HG03025 (cell line): ENCODE measurements around the gene CDC42BPG.

Source experiments
- ATAC-seq: cut with Tn5 transposase; IDR thresholded peaks from one replicate; pipeline ENCODE4 v1.9.1; 2021; ENCODE audit warnings: mild to moderate bottlenecking, moderate library complexity; ENCODE audit not compliant: unreplicated experiment, low FRiP score

The CDC42BPG gene

DNA sequence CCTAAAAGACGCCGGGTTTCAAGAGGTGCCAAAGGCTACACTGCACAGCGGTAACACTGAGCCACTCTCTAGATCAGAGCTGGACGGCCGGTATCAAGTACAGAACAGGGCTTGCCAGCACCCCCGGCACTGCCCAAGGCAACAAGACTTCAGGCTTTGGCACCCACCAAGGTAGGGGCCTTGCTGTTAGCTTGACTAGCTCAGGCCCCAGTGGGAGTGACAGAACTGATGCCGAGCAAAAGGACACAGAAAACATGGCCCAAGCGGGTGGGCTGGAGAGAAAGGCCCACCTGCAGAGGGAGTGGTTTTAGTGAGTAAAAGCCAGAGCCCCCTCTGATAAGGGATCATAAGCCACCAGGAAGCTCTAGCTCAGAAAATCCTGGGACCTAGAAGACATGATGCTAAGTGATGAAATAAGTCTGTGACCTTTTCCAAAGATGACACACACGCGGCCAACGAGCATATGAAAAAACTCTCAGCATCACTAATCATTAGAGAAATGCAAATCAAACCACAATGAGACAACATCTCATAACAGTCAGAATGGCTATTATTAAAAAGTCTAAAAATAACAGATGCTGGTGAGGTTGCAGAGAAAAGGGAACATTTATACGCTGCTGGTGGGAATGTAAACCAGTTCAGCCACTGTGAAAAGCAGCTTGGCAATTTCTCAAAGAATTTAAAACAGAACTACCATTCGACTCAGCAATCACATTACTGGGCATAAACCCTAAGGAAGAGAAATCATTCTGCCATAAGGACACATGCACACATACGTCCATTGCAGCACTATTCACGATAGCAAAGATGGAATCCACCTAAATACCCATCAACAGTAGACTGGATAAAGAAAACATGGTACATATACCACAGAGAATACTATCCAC lies 21.1 kb upstream of the CDC42BPG start:
- no peak for ATAC-seq

DNA sequence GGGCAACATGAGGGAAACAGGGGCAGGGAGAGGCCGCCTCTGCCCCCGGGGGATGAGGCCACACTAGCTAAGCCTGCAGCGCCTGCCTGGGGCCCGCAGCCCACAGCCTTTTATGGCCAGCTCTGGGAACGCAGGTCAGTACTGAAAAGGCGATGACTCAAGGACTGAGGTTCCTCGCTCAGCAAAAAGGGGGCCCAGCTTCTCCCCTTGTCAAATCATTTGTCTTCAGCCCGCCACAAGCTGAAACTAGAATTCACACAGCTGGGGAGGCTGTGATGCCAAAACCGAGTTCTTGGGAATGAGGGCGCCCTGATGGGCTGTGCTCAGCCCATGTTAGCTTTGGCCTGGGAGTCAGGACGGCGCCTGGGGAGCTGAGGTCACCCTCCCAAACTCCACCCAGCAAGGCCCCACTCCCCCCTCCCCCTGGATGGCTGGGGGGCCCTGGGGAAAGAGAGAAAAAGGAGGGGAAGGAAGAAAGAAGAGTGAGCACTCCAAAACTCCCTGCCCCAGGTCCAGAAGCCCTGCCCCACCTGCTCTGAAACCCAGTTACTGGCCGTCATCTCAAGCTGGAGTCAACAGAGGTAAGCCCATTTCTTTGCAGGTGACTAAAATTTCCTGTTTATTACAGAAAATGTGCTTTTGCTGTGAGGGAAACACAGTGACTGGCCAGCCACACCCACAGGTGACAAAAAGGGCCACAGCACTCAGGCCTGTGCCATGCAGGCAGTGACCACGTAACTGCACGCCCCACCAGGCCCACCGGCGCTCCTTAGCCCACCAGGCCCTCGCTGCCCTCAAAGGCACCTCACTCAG lies 20.2 kb upstream of the CDC42BPG start:
- ATAC-seq, result no peak

DNA sequence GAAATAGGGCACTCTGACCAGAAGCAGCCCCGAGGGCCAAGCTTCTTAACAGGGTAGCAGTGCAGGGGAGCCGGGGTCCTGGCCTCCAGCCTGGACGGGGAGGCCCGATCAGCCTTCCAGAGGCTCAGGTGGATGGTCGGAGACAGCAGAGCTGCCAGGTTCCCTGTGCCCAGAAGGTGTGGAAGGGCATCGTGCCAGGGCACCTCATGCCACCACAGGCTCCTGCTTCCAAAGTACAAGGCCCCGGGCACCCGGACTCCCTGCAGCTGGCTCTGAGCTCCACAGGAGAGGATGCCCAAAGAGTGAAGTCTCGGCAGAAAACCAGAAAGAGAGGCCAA lies 19.7 kb upstream of the CDC42BPG start:
- ATAC-seq, result no peak

DNA sequence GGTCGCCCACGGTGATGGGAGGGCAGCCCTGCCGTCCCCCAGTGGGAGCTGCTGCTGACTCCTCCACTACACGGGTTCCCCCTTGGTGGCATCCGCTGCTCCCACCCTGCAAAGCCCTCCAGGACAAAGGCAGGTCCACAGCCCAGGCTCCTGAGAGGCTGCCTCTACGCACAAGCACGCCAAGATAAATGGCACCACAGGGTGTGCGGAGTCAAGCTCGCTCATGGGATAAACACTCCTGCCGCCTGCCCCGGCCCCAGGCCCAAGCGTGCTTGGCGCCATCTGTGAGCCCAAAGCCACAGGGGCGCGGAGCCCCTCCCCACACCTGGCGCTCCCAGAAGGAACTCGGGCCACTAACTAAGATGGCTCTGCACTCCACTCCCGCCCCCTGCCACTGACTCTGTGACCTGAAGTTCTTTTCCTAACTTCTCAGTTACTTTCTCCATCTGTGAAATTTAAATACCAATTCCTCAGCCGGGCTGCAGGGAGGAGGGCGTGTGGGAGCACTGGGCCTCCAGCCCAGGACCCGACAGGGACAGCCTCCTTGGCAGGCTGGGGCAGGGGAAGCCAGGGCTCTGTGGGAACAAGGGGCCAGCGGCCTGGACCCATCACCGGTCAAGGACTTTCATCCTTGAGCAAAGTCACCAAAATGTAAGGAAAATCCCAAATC lies 19.1 kb upstream of the CDC42BPG start:
- no peak for ATAC-seq

DNA sequence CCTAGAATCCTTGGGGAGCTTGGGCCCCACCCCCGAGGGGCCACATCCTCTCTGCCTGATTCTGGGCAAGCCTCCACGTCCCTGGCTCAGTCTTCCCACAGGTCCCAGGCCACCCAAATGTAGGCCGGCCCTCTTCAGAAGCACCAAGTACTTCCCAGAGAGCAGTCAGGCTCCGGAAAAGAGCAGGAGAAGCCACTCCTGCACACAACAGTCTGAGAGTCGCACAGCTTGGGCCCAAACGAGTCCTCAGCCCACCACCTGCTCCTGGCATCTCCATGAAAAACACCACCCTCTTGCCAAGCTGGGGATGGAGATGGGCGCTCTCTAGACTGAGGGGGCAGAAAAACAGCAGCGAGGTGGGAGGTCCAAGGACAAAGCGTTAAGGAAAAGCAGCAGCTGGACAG lies 18.5 kb upstream of the CDC42BPG start:
- no peak for ATAC-seq

DNA sequence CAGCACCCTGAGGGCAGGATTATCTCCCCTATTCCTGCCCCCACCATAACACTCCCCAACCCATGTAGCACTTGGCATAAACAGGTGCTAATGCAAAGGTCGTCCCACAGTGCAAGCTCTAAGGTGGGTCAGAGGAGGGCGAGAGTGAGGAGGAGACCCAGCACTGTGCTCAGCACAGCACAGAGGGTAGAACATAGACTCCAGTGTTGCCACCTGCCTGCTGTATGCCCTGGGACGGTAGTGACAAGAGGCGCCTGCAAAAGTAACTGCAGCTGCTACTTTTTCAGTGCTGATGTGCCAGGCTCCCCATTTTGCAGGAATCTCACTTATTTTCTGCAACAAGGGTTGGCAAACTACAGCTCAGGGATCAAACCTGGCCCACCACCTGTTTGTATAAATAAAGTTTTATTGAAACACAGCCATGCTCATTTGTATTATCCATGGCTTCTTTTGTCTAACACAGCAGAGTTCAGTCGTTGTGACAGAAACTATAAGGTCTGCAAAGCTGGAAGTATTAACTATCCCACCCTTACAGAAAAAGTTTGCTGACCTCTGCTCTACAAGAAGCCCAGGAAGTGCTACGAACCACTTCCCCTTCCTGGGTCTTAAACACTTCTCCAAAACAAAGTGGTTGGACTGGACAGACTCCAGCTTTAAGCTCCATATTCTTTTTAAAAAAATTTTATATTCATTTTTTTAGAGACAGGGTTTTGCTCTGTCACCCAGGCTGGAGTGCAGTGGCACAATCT lies 16.9 kb upstream of the CDC42BPG start:
- no peak for ATAC-seq

DNA sequence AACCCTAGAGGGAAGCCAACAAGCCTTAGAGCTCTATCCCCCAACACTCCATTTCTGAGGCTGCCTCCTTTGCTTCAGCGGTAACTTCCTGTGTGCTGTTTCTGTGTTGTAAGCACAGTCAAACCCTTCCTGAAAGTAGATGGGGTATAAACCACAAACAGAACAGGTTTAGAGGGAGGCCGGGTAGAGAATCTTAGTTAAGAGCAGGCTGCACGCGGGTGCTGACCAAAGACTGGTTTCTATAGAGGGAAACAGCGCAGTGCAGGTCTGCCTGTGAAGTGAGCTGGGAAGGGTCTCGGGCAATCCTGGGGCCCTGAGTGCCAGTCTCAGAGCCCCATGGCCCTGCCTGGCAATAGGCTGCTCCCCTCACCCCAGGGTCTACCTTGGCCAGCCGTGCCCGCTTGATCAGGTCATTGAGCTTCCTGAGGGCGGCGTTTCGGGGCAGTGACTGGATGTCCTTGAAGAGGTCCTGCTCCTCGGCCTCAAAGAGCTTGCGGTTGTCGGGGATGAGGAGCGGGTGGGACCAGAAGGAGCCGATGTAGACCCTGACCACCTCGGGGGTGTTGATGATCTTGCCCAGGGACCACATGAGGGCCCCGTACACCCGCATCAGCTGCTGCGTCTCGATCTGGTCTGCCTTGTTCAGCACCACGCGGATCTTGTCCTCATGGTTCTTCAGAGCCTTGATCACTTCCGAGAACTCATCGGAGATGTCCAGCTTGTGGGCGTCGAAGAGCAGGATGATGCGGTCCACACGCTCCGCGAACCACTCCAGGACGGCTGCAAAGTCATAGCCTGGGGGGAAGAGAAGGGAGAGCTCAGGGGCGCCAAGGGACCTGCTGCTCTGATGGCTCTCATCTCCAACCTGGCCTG lies 15.3 kb upstream of the CDC42BPG start:
- peak; percentile 48 for ATAC-seq

DNA sequence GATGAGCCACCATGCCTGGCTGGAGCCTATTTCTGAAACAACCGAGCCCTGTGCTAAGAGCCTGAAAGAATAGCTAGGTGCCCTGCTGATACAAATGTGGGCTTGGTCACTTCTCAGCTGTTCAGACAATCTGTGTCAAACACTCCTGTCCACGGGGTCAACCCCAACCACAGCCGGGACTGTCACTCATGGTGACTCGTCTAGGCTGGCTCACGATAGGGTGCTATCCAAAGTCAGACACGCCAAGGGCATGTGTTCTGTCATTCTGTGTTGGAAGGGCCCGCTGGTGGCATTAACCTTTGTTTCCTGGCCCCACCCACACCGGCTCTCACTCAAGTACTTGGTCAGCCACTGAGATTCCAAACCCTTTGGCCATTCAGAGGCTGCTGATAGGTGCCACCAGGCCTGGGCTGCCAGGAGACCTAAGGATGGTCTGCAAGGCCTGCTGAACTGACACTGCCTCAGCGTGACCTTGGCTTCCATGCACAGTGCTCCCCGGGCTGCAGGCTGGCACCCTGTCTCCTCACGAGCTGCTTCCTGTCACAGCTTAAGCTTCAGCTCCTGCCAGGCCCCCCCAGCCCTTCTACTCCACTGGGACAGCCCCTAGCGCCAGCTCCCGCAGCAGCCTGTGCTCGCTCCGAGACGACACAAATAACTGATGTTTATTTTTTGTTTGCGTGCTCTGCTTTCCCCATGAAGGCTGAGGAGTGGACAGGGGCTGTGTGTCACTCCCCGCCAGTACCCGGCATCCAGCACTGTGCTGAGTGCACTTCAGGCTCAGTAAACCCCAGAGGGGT lies 14.2 kb upstream of the CDC42BPG start:
- ATAC-seq, result no peak

DNA sequence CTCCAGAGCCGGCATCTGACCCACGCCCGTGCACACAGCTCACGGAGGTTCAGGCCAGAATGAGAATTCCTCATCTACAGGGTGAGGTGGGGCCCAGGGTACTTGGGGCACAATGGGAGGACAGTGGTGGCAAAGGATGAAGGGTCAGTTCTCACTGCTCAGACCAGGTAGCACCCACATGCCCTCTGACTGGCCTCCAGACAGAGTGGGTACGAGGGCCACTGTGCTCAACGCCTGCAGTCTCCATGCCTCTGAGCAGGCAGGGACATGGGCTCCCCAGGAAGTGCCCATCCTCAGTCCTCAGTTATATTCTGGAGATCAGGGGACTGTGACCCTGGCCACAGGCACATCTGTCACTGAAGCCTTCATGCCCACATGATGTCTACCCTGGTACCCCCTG lies 13.0 kb upstream of the CDC42BPG start:
- no peak for ATAC-seq

DNA sequence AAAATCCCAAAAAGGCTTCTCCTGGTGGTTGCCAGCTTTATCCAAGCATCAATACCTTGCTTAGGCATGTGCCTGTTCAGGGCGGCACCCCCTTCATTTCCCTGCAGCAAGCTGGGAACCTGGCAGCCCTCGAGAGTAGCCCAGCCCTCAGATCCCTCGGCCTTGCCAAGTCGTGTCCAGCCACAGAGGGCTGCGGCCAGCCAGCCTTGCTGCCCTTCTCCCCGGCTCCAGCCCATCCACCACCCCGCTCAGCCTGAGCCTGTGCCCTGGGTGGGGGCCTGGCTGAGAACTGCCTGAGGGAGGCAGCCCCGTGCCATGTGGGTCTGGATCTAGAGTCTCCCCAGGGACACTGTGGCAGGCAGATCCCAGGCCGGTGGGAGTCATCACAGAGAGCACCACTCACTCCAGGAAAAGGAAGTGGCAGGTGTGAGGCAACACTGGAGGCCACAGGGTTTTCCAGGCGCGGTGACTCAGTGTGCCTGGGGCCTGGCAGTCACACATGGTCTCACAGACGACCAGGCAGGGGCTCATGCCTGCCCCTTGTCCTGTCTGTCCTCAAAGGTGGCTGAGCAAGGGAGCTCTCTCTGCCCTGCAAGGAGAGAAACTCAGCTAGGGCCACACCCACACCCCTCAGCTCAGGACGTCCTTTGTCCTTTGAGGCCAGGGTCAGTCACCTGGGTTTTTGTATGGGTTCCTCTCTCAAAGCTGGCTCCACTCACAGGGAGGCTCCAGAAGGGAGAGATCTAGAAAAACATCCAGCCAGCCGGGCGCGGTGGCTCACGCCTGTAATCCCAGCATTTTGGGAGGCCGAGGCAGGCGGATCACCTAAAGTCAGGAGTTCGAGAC lies 12.2 kb upstream of the CDC42BPG start:
- no peak for ATAC-seq

DNA sequence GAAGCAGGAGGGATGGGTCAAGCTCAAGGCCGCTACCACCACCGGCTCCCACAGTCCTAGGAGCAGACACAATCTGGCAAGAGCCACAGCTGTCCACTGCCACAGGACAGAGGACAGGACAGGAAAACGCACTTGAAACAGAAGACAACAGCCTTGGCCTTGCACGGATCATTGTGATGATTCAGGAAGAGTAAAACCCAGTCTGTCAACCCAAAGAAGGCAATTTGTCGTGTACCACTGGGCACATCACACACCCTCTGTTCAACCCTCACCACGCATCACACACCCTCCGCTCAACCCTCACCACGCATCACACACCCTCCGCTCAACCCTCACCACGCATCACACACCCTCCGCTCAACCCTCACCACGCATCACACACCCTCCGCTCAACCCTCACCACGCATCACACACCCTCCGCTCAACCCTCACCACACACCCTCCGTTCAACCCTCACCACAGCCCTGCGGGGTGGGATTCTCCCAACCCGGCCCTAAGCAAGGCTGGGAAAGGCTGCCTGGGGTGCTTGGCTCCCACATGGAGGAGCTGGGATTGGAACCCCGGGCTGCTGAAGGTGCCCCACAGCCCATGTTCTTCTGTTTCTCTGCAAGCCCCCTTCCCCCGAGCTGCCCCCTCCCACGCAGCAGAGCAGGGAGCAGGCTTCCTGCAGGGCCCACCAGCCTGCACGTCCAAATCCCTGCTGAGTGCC lies 11.3 kb upstream of the CDC42BPG start:
- no peak for ATAC-seq

DNA sequence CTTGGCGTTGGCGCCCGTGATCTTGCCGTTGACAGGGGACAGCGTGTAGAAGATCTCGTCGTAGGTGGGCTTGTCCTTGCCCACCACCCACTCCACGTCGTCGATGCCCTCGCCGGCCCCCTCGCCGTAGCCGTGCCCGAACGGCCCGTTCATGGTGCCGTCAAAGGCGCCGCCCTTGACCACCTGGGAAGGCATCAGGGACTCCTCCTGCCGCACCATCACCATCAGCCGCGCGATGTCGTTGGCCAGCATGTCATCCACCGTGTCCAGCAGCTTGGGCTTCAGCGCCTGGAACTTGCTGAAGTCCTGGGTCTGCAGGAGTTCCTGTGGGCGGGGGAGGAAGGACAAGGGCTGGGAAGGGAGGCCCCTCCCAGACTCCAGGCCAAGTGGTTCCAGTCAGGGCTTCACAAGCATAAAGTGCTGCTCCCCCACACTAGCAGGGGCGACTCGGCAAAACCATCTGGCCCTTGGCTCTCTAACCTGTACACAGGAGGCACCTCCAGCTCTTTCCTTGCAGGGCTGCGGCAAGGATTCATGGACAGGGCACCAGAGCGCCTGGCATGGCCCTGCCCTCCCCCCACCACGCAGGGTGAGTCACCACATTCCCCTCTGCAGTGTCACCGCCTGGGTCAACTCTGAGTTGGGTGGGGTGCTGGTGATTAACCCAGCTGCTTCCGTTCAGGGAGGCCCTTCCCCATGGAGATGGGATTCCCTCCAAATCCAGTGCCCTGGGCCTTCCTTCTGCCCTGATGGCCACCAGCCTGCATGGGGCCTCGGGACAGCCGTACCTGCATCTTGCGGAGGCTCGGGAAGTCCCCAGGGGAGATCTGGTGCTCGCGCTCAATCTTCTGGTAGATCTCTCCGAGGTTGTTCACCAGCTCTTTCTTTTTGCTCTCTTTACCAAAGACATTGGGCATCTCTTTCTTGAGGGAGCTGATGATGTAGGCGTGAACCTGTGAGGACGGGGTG lies 10.4 kb upstream of the CDC42BPG start:
- ATAC-seq, result no peak

DNA sequence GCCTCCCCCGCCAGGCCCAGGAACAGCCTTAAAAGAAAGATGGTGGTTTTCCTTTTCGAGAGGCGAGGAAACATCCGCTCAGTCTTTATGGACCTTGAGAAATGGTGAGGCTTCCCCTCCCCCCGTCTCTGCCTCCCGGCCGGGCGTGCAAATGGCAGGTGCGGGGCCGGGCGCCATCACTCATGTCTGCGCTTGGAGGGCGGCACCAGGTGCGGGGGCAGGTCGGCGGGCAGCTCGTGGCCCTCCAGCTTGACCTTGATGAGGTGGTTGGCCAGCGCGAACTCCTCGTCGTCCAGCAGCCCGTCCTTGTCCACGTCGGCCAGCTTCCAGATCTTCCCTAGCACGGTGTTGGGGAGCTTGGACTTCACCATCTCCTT lies 9.7 kb upstream of the CDC42BPG start:
- ATAC-seq, result no peak

DNA sequence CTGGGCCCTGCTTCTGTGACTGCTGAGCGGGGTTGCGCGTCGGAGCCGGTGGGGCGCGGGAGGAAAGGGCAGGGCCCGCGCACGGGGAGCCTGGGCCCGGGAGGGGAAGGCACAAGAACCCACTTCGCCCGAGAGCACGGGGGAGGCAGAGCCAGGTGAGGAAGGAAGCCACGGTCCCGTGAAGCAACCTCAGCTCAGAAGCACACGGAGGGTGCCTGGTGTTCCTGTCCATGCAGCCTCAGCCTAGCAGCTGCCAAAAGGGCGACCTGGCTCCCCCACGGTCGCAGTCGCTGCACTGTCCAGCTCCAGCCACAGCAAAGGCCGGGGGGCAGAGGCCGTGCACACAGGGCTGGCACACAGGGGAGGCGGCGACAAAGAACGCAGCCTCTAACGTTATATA lies 9.3 kb upstream of the CDC42BPG start:
- ATAC-seq, result no peak

DNA sequence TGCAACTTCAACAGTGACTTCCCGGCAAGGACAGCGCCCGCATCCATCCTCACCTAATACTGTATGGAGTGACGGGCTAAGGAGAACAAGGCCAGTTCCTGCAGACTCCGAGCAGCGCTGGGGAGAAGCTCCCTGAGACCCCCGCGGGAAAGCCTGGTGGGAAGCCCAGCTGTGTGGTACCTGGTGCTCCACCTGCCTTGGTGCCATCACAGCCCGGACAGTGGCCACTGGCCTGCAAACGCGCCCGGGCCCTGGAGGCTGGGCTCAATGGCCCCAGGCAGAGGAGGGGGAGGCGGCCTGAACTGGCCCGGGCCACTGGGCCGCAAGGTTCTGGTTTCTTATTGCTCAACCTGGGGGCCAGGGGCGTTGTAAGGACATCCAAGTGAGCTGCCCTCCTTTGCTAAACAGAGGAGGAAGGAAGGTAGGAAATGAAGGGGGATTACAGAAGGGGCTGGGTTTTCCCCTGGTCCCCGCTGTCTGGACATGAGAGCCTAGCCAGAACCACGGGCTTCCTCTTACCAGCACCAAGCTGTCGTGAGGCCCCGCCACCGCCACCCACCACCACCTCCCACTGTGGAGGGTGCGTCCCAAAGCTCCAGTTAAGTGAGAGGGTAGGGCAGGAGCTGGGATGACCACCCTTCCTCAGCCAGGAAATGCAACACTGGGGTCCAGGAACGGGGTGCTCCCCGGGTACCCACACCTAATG lies 8.5 kb upstream of the CDC42BPG start:
- no peak for ATAC-seq
